RPMI7951 (cell line): ENCODE results near the gene PLVAP. TPM values are rescaled to one million over a fixed set of nuclear protein-coding genes. Genes with fewer than 3 reads are reported as not detected.
A peak's percentile ranks its signal among the peaks of the same experiment; 100 is the strongest.

Experiments
- DNase-seq: peaks from one replicate; pipeline ENCODE4 v3.0.0-alpha.2; 2012; ENCODE audit warnings: low read depth
- total RNA-seq: library from RNA; depleted of rRNA; stranded (reverse); fragments of >200 nt; shearing (Covaris generic); gene quantifications from 2 replicates; pipeline ENCODE4 v1.2.3, GENCODE V29; 2014

PLVAP gene
- total RNA-seq, 1 experiment from 2014 or later, result not detected

DNA sequence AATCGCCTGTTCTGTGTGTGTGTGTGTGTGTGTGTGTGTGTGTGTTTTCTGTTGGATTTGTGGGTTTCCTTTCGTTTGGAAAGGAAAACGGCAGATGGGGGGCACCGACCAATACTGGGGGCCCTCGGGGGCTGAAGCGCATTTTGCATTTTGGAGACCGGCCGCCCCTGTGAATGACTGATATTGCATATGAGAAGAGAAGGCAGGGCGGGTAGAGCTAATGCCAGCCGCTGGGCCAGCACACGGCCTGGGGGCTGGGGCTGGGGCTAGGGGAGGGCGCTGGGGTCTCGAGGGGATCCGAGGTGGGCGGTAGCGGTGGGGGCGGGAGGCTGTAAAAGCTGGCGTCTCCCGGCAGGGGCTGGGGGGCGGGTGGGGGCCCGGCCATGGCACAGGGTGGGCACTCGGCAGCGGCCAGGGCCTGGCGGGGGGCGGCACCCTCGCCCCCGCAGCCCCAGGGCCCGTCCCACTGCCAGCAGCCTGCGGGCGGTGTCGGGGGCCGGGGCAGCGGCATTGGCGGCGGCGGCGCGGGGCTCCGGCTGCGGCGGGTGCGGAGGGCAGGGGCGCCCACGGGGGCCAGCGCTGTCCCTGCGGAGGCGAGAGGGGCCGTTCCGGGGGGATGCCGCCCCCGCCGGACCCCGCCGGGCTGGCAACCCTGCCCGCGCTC lies 53.7 kb downstream of the PLVAP start:
- no peak for DNase-seq

- DNase-seq, result no peak
Observed at GRCh38 chr19:17322854-17323253, 54.3 kb downstream of the PLVAP start.

- no peak for DNase-seq
Observed at GRCh38 chr19:17321655-17322489, 55.3 kb downstream of the PLVAP start.

DNA sequence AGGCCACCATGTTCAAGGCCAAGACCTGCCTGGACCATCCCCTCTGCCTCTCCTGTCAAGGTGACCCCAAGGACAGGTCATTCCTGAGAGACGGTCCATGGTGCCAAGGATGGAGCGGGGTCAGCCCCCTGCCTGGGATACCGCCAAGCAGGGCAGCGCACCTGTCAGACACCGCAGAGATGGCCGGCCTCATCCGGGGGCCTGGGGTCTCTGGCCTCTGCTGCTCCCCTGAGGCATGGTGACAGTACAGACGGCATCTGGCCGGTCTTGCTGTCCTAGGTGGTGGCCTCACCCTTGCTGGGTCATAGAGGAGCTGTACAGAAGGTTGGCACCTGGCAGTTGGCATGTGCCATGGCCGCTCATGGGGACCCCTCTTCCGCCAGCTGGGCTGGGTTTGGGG lies 56.7 kb downstream of the PLVAP start:
- DNase-seq, result no peak

GRCh38 chr19:17319473-17320238 lies 57.5 kb downstream of the PLVAP start:
- DNase-seq, result no peak

- no peak for DNase-seq
Observed at GRCh38 chr19:17318966-17319365, 58.2 kb downstream of the PLVAP start.

- DNase-seq, result no peak
Observed at GRCh38 chr19:17314007-17314593, 63.0 kb downstream of the PLVAP start.

DNA sequence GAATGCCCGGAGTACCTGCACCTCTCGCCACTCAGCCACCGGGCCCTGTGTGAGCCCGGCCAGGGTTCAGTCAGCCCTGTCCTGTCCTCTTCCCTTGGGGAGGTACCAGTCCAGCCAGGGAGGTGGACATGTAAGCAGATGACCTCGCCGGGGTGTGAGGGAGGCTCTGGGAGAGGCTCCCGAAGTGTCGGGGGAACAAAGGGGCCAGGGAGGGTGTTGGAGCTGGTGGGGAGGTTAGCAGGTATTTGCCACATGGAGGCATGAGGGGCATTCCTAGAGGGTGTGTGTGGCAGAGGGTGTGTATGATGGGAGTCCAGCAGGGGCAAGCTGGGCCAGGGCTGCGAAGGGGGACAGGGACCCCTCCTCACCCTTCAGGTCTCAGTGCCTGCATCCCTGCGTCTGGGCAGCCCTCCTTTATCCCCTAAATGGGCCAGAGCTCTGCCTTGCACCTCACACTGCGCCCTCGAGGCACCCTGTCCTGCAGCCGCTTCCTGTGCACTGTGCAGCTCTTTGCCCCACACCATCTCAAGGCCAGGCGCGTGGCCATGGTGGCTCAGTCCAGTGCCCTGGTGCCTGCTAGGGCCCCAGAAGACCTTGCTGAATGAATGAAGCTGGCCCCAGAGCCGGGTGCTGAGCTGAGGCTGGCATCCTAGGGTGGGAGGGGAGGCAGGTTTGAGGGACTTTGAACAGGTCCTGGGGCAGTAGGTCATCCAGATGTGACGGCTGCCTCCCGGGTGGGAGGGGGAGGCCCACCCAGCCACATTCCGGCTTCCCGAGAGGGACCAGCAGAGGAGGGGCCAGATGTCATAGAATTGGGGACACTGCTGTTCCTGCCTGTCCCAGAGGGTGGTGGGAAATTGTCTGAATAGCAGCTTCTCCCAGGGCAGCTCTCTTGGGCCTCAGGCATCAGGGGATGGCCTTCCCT lies 64.7 kb downstream of the PLVAP start:
- DNase-seq, result no peak

DNA sequence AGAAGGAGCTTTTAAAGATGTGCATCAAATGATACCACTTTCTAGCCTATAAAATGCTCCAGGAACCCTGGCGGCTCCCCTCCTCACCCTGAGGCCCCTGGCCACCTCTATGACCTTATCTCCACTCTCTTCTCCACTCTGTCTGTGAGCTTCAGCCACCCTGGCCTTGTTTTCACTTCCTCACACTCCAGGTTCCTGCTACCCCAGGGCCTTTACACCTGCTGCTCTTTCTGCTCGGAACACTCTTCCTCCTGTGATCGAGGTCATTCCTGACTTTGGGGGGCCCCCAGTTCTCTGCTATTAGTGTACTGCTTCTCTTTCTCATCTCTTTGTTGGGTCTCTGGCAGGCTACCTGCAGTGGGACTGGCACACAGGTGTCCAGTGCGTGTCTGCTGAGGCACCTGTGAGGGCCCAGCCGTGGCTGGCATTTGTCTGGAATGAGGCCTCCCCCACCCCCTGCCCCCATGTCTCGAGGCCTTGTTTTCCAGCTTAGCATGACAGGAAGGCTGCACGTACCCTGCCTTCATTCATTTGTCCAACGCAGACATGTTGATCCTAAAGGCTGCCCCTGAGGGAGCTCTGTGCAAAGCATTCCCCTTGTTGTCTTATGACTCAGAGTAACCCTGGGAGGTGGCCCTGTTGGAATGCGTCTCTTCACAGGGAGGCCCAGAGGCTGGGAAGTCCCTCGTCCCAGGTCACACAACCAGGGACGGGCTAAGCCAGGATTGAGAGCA lies 65.5 kb downstream of the PLVAP start:
- peak; percentile 84 for DNase-seq

- DNase-seq, result no peak
Observed at GRCh38 chr19:17309965-17310461, 67.1 kb downstream of the PLVAP start.

GRCh38 chr19:17309198-17309964 lies 67.8 kb downstream of the PLVAP start, which contains the start of gene DDA1:
TSS of gene DDA1 (plus strand) at chr19:17309563. CDS start at chr19:17309655, 92 bp downstream.
- DNase-seq, result peak; percentile 100

- no peak for DNase-seq
Observed at GRCh38 chr19:17307876-17308377, 69.2 kb downstream of the PLVAP start.

- DNase-seq, result no peak
Observed at GRCh38 chr19:17306285-17306714, 70.8 kb downstream of the PLVAP start.

DNA sequence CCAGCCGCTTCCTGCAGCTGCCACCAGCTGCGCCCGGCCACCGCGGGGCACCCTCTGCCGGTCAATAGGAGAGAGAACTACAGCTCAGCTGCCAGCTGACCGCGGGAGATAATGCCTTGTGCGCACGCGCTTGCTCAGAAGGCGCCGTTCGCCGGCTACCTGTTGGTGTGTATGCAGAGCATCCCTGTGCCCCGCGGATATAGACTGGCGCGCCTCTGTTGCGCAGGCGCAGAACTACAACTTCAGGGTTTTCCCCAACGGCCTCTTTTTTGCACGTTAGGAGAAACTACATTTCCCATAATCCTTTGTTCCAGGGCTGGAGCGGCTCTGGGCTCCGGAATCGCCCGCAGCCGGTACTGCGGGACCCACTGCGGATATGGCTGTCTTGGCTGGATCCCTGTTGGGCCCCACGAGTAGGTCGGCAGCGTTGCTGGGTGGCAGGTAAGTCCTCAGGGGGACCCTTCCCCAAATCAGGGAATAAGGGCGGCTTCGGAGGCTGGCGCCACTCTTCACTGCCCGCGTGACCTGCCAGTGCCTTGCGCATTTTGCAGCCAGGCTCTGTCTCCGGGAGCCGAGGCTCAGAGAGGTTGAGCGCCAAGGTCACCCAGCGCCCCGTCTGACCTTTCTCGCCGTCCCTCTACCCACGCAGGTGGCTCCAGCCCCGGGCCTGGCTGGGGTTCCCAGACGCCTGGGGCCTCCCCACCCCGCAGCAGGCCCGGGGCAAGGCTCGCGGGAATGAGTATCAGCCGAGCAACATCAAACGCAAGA lies 71.4 kb downstream of the PLVAP start, which contains the start of gene MRPL34:
TSS of gene MRPL34 (plus strand) at position 356 of the 768 bp plus-strand sequence. CDS start at position 377, 21 bp downstream.
- peak; percentile 99 for DNase-seq

DNA sequence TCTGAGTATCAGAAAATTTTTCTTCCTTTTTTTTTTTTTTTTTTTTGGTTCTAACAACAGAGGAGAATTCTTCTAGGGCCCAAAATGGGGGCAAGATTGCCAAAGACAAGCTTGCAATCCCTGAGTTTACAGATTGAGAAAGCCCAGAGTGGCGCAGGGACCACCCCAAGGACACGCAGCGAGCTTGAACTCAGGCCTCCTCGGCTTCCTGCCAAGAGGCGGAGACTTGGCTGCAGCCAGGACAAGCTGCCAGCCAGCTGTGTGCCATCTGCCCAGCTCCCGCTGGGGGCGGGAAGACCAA lies 72.0 kb downstream of the PLVAP start:
- no peak for DNase-seq

DNA sequence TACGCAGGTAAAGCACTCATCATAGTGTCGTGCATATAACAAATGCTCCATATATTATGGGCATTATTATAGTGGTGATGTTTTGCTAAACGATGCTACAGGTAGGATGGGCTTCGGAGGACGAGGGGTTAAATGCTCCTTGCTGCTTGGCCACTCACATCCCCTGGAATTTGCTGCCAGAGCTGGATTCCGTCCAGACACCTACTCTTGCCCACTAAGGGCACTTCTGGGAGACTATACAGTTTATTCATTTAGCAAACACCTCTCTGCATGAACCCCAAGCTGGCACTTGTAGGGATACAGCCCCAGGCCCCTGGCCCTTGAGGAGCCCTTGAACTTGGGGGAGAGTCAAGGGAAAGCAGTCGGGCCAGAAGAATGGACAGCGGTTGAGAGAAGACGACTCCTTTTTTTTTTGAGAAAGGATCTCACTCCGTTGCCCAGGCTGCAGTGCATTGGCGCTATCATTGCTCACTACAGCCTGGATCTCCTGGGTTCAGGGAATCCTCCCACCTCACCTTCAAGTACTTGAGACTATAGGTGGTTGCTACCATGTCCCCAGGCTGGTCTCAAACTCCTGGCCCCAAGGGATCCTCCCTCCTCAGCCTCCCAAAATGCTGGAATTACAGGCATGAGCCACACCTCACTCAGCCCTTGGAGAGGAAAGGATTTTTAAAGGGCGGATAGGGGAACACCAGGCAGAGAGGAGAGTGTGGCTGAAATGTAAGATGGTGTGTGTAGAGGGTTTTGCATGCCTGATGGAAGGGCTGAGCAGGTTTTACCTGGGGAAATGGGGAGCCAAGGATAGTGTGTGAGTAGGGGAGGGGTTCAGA lies 72.5 kb downstream of the PLVAP start:
- no peak for DNase-seq

DNA sequence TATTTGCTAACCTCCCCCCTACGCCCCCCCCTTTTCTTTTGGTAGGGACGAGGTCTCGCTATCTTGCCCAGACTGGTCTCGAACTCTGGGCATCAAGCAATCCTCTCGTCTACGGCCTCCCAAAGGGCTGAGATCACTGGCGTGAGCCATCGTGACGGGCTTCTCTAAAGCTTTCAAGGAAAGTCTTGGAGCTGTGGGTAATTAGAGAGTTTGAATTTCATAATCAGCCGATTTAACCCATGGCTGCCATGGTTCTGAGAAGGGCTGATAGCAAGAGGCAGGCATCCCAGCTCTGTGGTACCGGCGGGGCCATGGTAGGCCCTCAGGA lies 73.2 kb downstream of the PLVAP start:
- DNase-seq, result no peak
